HuH-7.5 (cell line): ENCODE data around the gene MUSK.
"Not testable (repeated sequence)": the region's sequence is repeated elsewhere in the genome, so short reads cannot be mapped to it uniquely, and the experiment has no call there.

Experiments
- DNase-seq: peaks from one replicate; pipeline ENCODE4 v3.0.0; 2011; ENCODE audit warnings: low spot score

Gene MUSK

GRCh38 chr9:110810262-110810976 is 141.8 kb downstream of the MUSK start:
- DNase-seq, result no peak

- DNase-seq, result no peak
These were observed 144.3 kb downstream of the MUSK start for GRCh38 chr9:110812886-110813285.

DNA sequence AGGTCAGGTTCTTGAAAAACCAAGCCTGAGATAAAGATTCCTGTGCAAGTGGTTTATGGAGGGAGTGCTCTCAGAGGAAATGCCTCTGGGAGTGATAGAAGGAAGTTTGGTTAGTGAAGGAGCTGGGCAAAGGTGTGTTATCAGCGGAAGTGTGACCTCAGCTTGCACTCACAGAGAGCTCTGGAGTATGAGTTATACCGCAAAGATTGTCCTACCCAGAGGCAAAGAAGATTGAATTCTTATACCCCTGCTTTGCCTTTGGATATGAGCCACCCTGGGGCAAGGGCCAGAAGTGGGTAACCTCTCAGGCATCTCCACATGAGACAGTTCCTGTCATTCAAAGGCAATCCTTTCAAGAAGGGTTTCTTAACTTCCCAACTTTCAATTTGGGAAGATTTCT is 145.6 kb downstream of the MUSK start:
- no peak for DNase-seq

- DNase-seq, result no peak
These were observed 146.8 kb downstream of the MUSK start for GRCh38 chr9:110815361-110815760.

GRCh38 chr9:110820381-110820780 is 151.8 kb downstream of the MUSK start:
- DNase-seq, result no peak

DNA sequence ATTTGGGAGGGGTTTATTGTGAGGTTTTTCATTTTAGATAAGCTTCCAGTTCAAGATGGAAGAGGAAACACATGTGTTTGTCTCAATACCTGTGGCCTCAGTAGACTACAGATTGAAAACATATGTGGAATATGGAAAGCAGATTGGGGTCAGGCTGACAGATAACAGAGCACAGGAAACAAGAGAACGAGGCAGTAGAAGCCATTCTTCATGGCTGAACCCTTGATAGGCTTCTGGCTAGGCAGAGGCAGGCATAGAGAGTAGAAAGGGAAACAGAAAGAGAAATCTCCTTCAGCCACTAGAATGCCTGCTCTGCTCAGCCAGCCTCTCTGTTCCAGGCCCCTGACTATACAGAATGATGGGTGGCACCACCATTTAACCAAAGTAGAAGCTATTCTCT is 152.5 kb downstream of the MUSK start:
- DNase-seq, result no peak

- not testable (repeated sequence) for DNase-seq
These were observed 156.5 kb downstream of the MUSK start for GRCh38 chr9:110825129-110825528.

GRCh38 chr9:110825950-110826349 is 157.4 kb downstream of the MUSK start:
- no peak for DNase-seq

DNA sequence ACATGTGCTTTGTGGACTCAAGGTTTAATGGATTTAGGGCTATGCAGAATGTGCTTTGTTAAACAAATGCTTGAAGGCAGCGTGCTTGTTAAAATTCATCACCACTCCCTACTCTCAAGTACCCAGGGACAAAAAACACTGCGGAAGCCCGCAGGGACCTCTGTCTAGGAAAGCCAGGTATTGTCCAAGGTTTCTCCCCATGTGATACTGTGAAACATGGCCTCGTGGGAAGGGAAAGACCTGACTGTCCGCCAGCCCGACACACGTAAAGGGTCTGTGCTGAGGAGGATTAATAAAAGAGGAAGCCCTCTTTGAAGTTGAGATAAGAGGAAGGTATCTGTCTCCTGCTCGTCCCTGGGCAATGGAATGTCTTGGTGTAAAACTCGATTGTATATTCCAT is 157.8 kb downstream of the MUSK start:
- not testable (repeated sequence) for DNase-seq

DNA sequence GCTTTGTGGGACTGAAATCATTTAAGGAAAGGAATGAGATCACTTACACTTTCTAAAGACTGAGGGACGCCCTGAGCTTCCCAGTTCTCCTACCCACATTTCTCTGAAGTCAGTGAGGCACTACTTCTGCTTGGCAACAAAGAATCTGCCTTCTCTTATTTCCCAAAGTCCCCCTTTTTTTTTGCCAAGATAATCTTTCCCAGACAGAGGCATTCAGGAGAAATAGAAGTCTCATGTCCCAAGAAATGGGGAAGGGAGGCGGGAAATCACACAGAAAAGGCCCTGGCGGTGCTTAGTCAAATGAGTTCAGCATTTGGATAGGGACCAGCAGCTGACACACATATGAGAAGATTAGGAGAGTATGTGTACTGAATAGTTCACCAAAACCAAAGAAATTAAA is 159.7 kb downstream of the MUSK start:
- DNase-seq, result no peak

DNA sequence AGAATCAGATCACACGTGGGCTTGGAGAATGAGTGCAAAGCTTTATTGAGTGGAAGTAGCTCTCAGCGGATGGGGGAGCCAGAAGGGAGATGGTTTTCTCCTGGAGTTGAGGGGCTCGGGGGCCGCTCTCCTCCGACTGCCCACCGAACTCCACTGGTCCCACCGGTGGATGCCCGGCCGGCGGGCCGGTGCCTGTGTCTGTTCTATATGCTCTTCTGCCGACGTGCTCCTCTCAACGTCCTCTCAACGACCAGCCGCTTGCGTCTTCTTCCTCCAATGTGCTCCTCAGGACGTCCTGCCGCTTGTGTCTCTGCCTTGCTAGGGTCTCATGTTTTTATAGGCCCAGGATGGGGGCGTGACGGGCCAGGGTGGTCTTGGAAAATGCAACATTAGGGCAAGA is 161.9 kb downstream of the MUSK start:
- no peak for DNase-seq

GRCh38 chr9:110832926-110833325 is 164.3 kb downstream of the MUSK start:
- no peak for DNase-seq

GRCh38 chr9:110835404-110835803 is 166.8 kb downstream of the MUSK start:
- no peak for DNase-seq

- no peak for DNase-seq
These were observed 167.3 kb downstream of the MUSK start for GRCh38 chr9:110835859-110836271.

GRCh38 chr9:110837401-110838005 is 168.9 kb downstream of the MUSK start:
- DNase-seq, result no peak

GRCh38 chr9:110842169-110842568 is 173.6 kb downstream of the MUSK start:
- no peak for DNase-seq

- no peak for DNase-seq
These were observed 174.4 kb downstream of the MUSK start for GRCh38 chr9:110842986-110843385.

DNA sequence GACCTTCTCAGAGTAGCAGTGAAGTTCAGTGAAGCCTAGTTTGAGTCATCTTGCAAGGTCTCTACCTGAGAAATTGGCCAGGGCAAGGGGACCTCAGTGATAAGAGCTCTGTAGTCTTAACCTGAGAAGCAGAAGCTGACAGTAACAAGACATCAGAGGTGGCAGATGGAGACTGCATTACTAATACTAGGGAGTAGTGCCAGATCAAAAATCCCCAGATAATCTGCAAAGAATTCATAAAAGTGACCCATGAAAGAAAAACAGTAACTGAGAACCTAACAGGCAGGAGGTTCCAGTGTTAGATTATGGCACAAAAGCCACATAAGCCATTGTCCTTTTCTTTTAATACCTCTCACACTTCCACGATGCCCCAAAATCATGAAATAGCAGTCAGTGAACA is 175.5 kb downstream of the MUSK start:
- no peak for DNase-seq

GRCh38 chr9:110846215-110846614 is 177.6 kb downstream of the MUSK start:
- DNase-seq, result no peak

GRCh38 chr9:110847671-110848070 is 179.1 kb downstream of the MUSK start:
- DNase-seq, result no peak

GRCh38 chr9:110850401-110851135 is 182.0 kb downstream of the MUSK start:
- DNase-seq, result no peak
